Breast epithelium (tissue), 4 donors: Measurements from ENCODE around the gene ITGAX. TPM values are rescaled to one million over a fixed set of nuclear protein-coding genes. Genes with fewer than 3 reads are reported as not detected.

ENCODE experiments used
- DNase-seq, 2 donors: peaks; one replicate each; pipeline ENCODE4 v3.0.0-alpha.2; 2019; ENCODE audit warnings: low spot score in 2 of 2
- H3K27ac ChIP-seq, 2 donors: fragments of 200-600 bp; sonication (generic) in 1 of 2; one replicate each; pipeline ENCODE4 v1.5.1; 2016 to 2019; ENCODE audit warnings: mild to moderate bottlenecking in 1 of 2
- H3K27me3 ChIP-seq, 2 donors: fragments of 200-600 bp; sonication (generic) in 1 of 2; one replicate each; pipeline versions ENCODE4 v1.5.1 to v1.6.0; 2017 to 2019; ENCODE audit warnings: control low read depth in 1 of 2, mild to moderate bottlenecking in 1 of 2
- H3K36me3 ChIP-seq: fragments of 200-600 bp; one replicate; pipeline ENCODE4 v1.5.1; 2019
- H3K4me1 ChIP-seq, 2 donors: fragments of 200-600 bp; sonication (generic); one replicate each; pipeline ENCODE4 v1.5.1; 2016 to 2019; ENCODE audit warnings: control low read depth in 1 of 2
- H3K4me3 ChIP-seq, 3 donors: fragments of 200-600 bp; sonication (generic); 1 replicate in 2 of 3; 2 replicates in 1 of 3; pipeline ENCODE4 v1.5.1; 2016 to 2019; ENCODE audit warnings: mild to moderate bottlenecking in 3 of 3, moderate library complexity in 2 of 3
- H3K9me3 ChIP-seq, 2 donors: fragments of 200-600 bp; sonication (generic) in 1 of 2; one replicate each; pipeline ENCODE4 v1.5.1; 2016 to 2019; ENCODE audit warnings: control low read depth in 1 of 2
- POLR2A ChIP-seq: fragments of 450-650 bp; IDR thresholded peaks from one replicate; pipeline ENCODE4 v1.6.1; 2016; ENCODE audit warnings: antibody characterized with exemption, mild to moderate bottlenecking, moderate library complexity
- POLR2AphosphoS5 ChIP-seq, 3 donors: sonication (generic); formaldehyde crosslinking; IDR thresholded peaks; one replicate each; pipeline ENCODE4 v1.6.1; 2017; ENCODE audit warnings: antibody characterized with exemption in 3 of 3
- intact Hi-C: fragments of 100-400 bp; cut with DNase I; formaldehyde crosslinking; loops from one replicate; pipeline ENCODE4 v1.15.1; 2023; ENCODE audit warnings: low total_unique reads
- total RNA-seq, 3 donors: library from RNA; depleted of rRNA; stranded (reverse); fragments of >200 nt; gene quantifications; one replicate each; pipeline ENCODE4 v1.1.0, GENCODE V29; 2016
- TF ChIP-seq, protein P1 (sequence below), 3 donors: fragments of 450-650 bp; IDR thresholded peaks; one replicate each; pipeline ENCODE4 v1.5.1; 2016 to 2017; ENCODE audit warnings: antibody characterized with exemption in 3 of 3, mild to moderate bottlenecking in 3 of 3, moderate library complexity in 3 of 3

Gene ITGAX
- total RNA-seq, 3 donors from 2014 or later, result 3.6 to 16.8 (median 5.1) TPM

DNA sequence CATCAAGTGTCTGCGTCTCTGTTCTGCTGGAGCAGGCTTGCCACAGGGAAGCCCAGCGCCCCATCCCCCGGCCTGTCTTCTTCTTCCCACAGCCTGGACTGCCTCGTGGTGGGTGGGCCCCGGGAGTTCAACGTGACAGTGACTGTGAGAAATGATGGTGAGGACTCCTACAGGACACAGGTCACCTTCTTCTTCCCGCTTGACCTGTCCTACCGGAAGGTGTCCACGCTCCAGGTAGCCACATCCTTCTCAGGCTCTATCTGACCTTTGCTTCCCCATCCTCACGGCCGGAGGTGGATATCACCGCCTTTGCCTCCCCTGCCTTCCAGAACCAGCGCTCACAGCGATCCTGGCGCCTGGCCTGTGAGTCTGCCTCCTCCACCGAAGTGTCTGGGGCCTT, 29.8 kb upstream of the ITGAX start:
- peaks cover 11 to 26% of the 10 kb centered on the region in 2 donors for H3K9me3 ChIP-seq
- DNase-seq, result no peak
- no peak overlapping the region for H3K27ac ChIP-seq
- intact Hi-C loops, result no loop called here
- H3K4me3 ChIP-seq, result no peak overlapping the region
- H3K27me3 ChIP-seq, result peaks cover 0 to 20% of the 10 kb centered on the region in 2 donors
- H3K36me3 ChIP-seq, result no peaks in the 10 kb centered on the region
- no peaks in the 10 kb centered on the region for H3K4me1 ChIP-seq
- TF ChIP-seq POLR2AphosphoS5 (IDR thresholded peaks at IDR 0.05) (no peak), POLR2A (no peak)
- TF ChIP-seq, protein P1, sequence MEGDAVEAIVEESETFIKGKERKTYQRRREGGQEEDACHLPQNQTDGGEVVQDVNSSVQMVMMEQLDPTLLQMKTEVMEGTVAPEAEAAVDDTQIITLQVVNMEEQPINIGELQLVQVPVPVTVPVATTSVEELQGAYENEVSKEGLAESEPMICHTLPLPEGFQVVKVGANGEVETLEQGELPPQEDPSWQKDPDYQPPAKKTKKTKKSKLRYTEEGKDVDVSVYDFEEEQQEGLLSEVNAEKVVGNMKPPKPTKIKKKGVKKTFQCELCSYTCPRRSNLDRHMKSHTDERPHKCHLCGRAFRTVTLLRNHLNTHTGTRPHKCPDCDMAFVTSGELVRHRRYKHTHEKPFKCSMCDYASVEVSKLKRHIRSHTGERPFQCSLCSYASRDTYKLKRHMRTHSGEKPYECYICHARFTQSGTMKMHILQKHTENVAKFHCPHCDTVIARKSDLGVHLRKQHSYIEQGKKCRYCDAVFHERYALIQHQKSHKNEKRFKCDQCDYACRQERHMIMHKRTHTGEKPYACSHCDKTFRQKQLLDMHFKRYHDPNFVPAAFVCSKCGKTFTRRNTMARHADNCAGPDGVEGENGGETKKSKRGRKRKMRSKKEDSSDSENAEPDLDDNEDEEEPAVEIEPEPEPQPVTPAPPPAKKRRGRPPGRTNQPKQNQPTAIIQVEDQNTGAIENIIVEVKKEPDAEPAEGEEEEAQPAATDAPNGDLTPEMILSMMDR (IDR thresholded peaks at IDR 0.05), result no peak

DNA sequence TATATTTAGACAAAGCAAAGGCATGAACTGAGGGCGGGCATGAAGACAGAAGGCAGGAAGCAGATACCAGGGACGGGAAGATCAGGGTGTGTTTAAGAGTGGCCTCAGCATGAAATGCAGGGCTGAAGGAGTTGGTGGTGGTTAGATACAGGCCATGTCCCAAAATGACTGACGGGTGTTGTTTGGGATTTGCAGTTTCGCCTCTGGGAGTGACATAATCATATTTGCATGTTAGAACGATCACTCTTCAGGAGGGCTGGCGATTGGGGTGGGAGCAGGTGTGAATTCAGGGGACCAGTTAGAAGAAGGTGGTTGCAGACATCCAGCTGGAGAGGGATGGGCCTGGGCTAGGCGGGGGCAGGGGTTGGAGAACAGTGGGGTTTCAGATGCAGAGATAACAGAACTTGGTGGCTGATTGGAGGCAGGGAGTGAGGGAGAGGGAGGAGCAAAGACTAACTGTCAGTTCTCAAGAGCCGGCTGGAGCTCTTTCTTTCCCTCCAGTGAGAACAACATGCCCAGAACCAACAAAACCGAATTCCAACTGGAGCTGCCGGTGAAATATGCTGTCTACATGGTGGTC, 27.2 kb upstream of the ITGAX start:
- Histone ChIP-seq H3K9me3 (peaks cover 3 to 9% of the 10 kb centered on the region in 2 donors), H3K4me3 (no peak overlapping the region), H3K27me3 (peaks cover 0 to 43% of the 10 kb centered on the region in 2 donors), H3K36me3 (no peaks in the 10 kb centered on the region), H3K4me1 (no peaks in the 10 kb centered on the region), H3K27ac (no peak overlapping the region)
- intact Hi-C loops, result no loop called here
- no peak for TF ChIP-seq POLR2AphosphoS5 (IDR thresholded peaks at IDR 0.05)
- TF ChIP-seq POLR2A, result no peak
- TF ChIP-seq, protein P1 (IDR thresholded peaks at IDR 0.05), result no peak
- no peak for DNase-seq

DNA sequence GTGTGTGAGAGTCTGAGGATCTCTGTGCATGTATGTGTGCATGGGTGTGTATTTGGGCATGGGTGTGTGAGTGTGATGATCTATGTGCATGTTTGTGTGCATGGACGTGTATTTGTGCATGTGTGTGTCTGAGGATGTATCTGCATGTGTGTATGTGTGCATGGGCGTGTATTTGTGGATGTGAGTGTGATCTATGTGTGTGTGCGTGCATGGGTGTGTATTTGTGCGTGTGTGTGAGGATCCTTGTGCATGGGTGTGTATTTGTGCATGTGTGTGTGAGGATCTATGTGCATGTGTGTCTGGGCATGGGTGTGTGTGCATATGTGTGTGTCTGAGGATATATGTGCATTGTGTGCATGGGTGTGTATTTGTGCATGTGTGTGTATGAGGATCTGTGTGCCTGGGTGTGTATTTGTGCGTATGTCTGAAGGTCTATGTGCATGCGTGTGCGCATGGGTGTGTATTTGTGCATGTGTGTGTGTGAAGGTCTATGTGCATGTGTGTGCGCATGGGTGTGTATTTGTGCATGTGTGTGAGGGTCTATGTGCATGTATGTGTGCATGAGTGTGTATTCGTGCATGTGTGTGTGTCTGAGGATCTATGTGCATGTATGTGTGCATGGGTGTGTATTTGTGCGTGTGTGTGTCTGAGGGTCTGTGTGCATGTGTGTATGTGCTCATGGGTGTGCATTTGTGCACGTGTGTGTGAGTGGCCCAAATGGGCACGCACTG, 26.5 kb upstream of the ITGAX start:
- H3K27ac ChIP-seq, result no peak overlapping the region
- H3K9me3 ChIP-seq, result peaks cover 0 to 3% of the 10 kb centered on the region in 2 donors
- TF ChIP-seq POLR2A, result no peak
- no peak for TF ChIP-seq POLR2AphosphoS5 (IDR thresholded peaks at IDR 0.05)
- TF ChIP-seq, protein P1 (IDR thresholded peaks at IDR 0.05), result no peak
- no peak for DNase-seq
- no peak overlapping the region for H3K4me3 ChIP-seq
- H3K4me1 ChIP-seq, result no peaks in the 10 kb centered on the region
- intact Hi-C loops, result no loop called here
- H3K36me3 ChIP-seq, result no peaks in the 10 kb centered on the region
- peaks cover 0 to 43% of the 10 kb centered on the region in 2 donors for H3K27me3 ChIP-seq

DNA sequence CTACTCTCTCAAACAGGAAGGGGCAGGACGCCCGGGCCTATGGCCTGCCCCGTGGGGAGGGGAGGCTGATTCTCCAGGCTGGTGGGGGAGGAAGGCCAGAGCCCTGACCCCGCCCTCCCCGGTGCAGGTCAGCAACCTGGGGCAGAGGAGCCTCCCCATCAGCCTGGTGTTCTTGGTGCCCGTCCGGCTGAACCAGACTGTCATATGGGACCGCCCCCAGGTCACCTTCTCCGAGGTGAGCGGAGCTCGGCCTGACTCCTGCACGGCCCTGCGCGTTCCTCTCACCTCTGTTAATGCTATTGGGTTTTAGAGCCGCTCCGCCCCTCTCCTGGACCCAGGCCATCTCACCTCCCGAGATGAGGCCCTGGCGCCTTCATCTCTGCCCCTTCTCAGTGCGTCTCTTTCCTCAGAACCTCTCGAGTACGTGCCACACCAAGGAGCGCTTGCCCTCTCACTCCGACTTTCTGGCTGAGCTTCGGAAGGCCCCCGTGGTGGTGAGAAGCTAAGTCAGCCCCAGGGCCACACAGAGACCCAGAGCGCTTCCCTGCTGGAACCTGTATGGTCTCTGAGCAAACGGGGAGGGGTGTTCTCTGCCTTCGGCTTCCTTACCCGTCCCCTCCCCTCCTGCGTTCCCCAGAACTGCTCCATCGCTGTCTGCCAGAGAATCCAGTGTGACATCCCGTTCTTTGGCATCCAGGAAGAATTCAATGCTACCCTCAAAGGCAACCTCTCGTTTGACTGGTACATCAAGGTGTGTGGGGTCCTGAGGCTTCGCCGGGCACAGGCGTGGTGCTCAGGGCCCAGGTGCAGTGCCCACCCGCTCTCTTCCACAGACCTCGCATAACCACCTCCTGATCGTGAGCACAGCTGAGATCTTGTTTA, 25.1 kb upstream of the ITGAX start:
- Histone ChIP-seq H3K27me3 (peaks cover 0 to 43% of the 10 kb centered on the region in 2 donors), H3K4me3 (peak overlapping the region in 1 of 3 donors; percentile 2), H3K27ac (no peak overlapping the region), H3K9me3 (no peaks in the 10 kb centered on the region), H3K4me1 (no peaks in the 10 kb centered on the region), H3K36me3 (no peaks in the 10 kb centered on the region)
- no peak for TF ChIP-seq POLR2AphosphoS5 (IDR thresholded peaks at IDR 0.05)
- TF ChIP-seq POLR2A, result no peak
- TF ChIP-seq, protein P1 (IDR thresholded peaks at IDR 0.05), result no peak
- DNase-seq, result no peak
- intact Hi-C loops, result no loop called here
